GM18868 (cell line): Measurements from ENCODE around the gene EEF1A2.

ENCODE experiments used
- ATAC-seq: cut with Tn5 transposase; IDR thresholded peaks from one replicate; pipeline ENCODE4 v1.9.1; 2021; ENCODE audit warnings: mild to moderate bottlenecking, moderate library complexity; ENCODE audit not compliant: unreplicated experiment

Gene EEF1A2

GRCh38 chr20:63500902-63501817 lies 2.3 kb upstream of the EEF1A2 start:
- ATAC-seq: no peak

DNA sequence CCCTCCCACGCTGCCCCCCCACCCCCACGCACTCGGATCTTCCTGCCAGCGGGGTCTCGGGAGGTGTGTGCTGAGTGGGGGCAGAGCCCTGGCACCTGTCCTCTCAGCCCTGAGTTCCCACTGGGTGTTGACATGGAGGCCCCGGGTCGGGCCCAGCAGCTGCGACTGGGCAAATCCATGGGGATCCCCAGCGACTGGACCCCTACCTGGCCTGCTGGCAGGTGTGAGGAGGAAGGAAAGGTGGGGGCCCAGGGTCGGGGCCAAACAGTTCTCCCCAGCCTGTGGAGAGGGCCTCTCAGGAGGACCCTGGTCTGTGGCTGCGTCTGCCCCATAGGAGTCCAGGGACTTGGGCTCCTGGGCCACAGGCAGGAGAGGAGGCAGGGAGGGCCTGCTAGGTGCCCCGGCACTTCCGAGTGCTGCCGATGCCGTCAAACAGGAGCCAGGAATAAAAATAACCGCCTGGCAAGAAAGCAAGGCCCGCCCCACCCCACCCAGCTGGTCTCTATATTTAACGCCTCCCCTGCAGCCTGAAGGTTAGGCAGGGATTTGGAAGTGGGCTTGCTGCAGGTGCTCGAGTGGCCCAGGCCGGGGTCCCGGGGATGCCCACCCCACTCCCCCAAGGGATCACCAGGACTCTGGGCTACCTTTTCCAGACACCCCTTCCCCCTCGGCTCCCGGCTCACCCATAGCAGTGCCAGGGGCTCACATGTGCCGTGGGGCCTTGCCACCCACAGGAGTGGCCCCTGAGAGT lies 1.4 kb upstream of the EEF1A2 start:
- no peak for ATAC-seq

- ATAC-seq: no peak
Observed at GRCh38 chr20:63499338-63499969, 571 bp upstream of the EEF1A2 start.

- no peak for ATAC-seq
Observed at GRCh38 chr20:63497946-63498935, 642 bp downstream of the EEF1A2 start.

- no peak for ATAC-seq
Observed at GRCh38 chr20:63497138-63497945, 1.5 kb downstream of the EEF1A2 start.

GRCh38 chr20:63496596-63497120 lies 2.2 kb downstream of the EEF1A2 start:
- no peak for ATAC-seq

- no peak for ATAC-seq
Observed at GRCh38 chr20:63495741-63496595, 2.9 kb downstream of the EEF1A2 start.

DNA sequence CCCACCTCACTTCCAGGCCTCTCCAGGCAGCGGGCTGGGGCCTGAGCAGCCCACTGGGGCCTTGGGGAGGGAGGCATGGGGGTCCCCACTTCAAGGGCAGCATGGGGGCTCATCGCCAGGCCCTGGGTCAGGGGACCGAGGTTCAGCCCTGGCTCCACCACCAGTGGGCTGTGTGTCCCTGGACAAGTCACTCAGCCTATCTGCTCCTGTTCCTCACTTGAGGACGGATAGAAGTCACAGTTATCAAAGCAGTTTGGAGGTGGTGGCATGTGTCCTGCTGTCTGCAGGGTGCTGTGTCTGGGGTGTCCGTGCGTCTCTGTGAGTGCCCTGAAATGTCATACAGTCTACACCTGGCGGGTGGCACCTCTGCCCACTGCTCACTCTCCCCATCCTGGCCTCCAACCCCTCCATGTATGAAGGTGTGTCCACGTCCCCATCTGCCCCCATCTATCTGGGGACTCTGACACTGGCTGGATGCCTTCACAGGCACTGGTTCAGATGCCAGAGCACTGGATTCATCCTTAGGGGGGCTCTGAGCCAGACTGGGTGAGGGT lies 3.6 kb downstream of the EEF1A2 start:
- ATAC-seq: no peak

- ATAC-seq: no peak
Observed at GRCh38 chr20:63494420-63495166, 4.3 kb downstream of the EEF1A2 start.

DNA sequence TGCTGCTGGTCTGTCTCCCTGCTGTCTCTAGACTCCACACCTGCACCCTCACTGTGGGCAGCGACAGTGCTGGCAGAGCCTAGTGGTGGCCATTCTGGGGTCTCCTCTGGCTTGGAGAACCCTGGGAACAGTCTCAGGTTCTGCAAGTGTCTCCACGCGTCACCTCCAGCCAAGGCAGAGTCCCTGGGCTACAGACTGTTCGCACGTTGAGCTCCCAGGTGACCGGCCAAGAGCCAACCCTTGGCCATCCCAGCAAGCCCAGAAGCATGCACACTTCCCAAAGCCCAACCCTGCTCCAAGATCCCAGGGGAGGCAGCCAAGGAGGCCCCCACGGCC lies 4.8 kb downstream of the EEF1A2 start:
- ATAC-seq: no peak

DNA sequence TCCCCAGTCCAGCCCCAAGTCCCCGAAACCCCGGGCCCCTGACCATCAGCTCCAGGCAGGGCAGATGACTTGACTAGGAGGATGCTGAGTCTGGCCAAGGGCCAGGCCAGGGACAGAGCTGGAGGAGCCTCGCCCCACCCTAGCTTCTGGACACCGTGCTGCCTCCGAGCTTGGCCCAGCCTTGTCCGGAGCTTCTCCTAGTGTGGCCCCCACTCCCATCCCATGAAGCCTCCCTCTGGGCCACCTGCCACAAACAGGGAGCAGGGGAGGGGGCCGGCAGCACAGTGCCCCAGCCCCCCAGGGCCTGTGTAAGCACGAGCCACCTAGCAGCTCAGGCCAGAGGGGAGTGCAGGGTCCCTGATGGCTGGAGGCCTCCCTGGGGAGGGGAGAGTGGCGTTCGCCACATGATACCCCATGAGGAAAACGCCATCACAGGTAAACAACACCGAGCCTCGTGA lies 5.3 kb downstream of the EEF1A2 start:
- no peak for ATAC-seq

GRCh38 chr20:63492982-63493381 lies 5.9 kb downstream of the EEF1A2 start:
- no peak for ATAC-seq

- no peak for ATAC-seq
Observed at GRCh38 chr20:63492518-63492917, 6.4 kb downstream of the EEF1A2 start.

- ATAC-seq: no peak
Observed at GRCh38 chr20:63491635-63492230, 7.2 kb downstream of the EEF1A2 start.

DNA sequence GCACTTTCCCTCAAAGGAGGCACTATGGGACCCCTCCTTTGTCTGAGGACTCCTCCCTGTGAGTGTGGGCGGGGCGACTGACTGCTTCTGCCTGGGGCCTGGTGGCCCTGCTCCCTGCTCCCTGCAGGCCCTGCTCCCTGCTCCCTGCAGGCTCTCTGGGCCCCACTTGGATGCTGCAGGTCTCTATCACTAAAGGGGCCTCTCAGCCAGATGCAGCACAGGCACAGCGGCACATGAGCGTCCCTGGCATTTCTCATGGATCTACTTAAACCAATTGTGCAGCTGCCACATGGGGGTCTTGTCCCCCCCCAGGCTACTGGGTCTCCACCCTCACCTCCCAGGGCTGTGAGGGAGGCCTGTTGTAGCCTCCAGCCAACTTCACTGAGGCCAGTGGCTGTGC lies 7.8 kb downstream of the EEF1A2 start:
- no peak for ATAC-seq

DNA sequence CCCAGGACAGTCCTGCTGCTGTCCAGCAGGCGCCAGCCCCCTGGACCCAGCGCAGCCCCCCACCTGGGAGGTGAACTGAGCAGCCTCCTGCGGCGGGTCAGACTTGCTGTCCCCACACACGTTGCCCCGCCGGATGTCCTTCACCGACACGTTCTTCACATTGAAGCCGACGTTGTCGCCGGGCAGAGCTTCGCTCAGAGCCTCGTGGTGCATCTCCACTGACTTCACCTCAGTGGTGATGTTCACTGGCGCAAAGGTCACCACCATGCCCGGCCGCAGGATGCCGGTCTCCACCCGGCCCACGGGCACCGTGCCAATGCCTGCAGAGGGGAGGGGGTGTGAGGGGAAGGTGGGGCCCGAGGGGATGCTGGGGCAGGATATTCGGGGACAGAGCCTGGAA lies 8.5 kb downstream of the EEF1A2 start:
- ATAC-seq: no peak
